ENCODE results near the gene OR2K2.

DNA sequence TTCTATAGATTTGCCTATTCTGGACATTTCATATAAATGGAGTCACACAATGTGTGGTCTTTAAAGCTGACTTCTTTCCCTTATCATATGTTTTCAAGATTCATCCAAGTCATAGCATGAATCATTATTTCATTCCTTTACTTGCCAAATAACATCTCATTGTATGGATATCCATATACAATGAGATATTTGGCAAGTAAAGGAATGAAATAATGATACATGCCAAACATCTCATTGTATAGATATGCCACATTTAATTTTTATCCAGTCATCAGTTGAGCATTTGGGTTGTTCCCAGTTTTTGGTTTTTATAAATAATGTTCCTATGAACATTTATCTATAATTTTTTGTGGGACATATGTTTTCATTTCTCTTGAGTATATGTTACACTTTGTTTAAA, 20.5 kb upstream of the OR2K2 start:
- TF ChIP-seq, protein P1, sequence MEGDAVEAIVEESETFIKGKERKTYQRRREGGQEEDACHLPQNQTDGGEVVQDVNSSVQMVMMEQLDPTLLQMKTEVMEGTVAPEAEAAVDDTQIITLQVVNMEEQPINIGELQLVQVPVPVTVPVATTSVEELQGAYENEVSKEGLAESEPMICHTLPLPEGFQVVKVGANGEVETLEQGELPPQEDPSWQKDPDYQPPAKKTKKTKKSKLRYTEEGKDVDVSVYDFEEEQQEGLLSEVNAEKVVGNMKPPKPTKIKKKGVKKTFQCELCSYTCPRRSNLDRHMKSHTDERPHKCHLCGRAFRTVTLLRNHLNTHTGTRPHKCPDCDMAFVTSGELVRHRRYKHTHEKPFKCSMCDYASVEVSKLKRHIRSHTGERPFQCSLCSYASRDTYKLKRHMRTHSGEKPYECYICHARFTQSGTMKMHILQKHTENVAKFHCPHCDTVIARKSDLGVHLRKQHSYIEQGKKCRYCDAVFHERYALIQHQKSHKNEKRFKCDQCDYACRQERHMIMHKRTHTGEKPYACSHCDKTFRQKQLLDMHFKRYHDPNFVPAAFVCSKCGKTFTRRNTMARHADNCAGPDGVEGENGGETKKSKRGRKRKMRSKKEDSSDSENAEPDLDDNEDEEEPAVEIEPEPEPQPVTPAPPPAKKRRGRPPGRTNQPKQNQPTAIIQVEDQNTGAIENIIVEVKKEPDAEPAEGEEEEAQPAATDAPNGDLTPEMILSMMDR (conservative IDR thresholded peaks at IDR 0.05) = no peak
- no peak for TF ChIP-seq EZH2 (IDR thresholded peaks at IDR 0.05; ENCODE audit: low read depth)

Data from PC-9 (cell line).